Medulla oblongata (tissue), 1 donor: ENCODE measurements around the gene TMEM184B.

ENCODE experiments used
- DNase-seq: peaks from one replicate; pipeline ENCODE4 v3.0.0-alpha.2; 2015; ENCODE audit errors: extremely low spot score

Gene TMEM184B

GRCh38 chr22:38205261-38206128 is 67.3 kb downstream of the TMEM184B start:
- DNase-seq: peak; percentile 79

GRCh38 chr22:38204784-38205183 is 68.0 kb downstream of the TMEM184B start:
- DNase-seq: no peak

GRCh38 chr22:38203855-38204514 is 68.8 kb downstream of the TMEM184B start:
- no peak for DNase-seq

GRCh38 chr22:38203090-38203810 is 69.6 kb downstream of the TMEM184B start:
- DNase-seq: no peak

- peak; percentile 68 for DNase-seq
Observed at GRCh38 chr22:38202437-38203089, 70.2 kb downstream of the TMEM184B start.

- peak; percentile 94 for DNase-seq
Observed at GRCh38 chr22:38201711-38202436, 70.9 kb downstream of the TMEM184B start, which contains the start of gene MAFF. Gene MAFF (plus strand): TSS chr22:38201994. CDS start chr22:38213854, 11,860 bp downstream.

- DNase-seq: no peak
Observed at GRCh38 chr22:38201371-38201710, 71.5 kb downstream of the TMEM184B start.

- no peak for DNase-seq
Observed at GRCh38 chr22:38199826-38200559, 72.8 kb downstream of the TMEM184B start.

GRCh38 chr22:38196791-38197419 is 75.9 kb downstream of the TMEM184B start:
- no peak for DNase-seq

GRCh38 chr22:38193580-38193979 is 79.2 kb downstream of the TMEM184B start:
- DNase-seq: no peak

- DNase-seq: no peak
Observed at GRCh38 chr22:38192475-38192863, 80.3 kb downstream of the TMEM184B start.

GRCh38 chr22:38191731-38192474 is 80.9 kb downstream of the TMEM184B start:
- DNase-seq: no peak

- no peak for DNase-seq
Observed at GRCh38 chr22:38191055-38191454, 81.8 kb downstream of the TMEM184B start.

- DNase-seq: no peak
Observed at GRCh38 chr22:38190581-38190980, 82.2 kb downstream of the TMEM184B start.

GRCh38 chr22:38189104-38189503 is 83.7 kb downstream of the TMEM184B start:
- DNase-seq: no peak

GRCh38 chr22:38187413-38188212 is 85.2 kb downstream of the TMEM184B start:
- DNase-seq: no peak

- DNase-seq: no peak
Observed at GRCh38 chr22:38186429-38186828, 86.4 kb downstream of the TMEM184B start.

- no peak for DNase-seq
Observed at GRCh38 chr22:38184788-38185187, 88.0 kb downstream of the TMEM184B start.
